HG02798 (cell line): ENCODE data around the gene NBPF1.
"Not testable (repeated sequence)": the region's sequence is repeated elsewhere in the genome, so short reads cannot be mapped to it uniquely, and the experiment has no call there.

ENCODE experiments used
- ATAC-seq: cut with Tn5 transposase; IDR thresholded peaks from one replicate; pipeline ENCODE4 v1.9.1; 2021; ENCODE audit warnings: mild to moderate bottlenecking; ENCODE audit not compliant: unreplicated experiment, poor library complexity

NBPF1 gene

GRCh38 chr1:16642025-16642966, 28.9 kb upstream of the NBPF1 start:
- ATAC-seq: not testable (repeated sequence)

- ATAC-seq: not testable (repeated sequence)
Observed at GRCh38 chr1:16641159-16641975, 28.0 kb upstream of the NBPF1 start.

GRCh38 chr1:16639091-16640031, 26.0 kb upstream of the NBPF1 start:
- not testable (repeated sequence) for ATAC-seq

GRCh38 chr1:16637941-16638778, 24.8 kb upstream of the NBPF1 start:
- ATAC-seq: not testable (repeated sequence)

- not testable (repeated sequence) for ATAC-seq
Observed at GRCh38 chr1:16636551-16637195, 23.3 kb upstream of the NBPF1 start.

- ATAC-seq: not testable (repeated sequence)
Observed at GRCh38 chr1:16635959-16636358, 22.6 kb upstream of the NBPF1 start.

GRCh38 chr1:16633540-16634282, 20.3 kb upstream of the NBPF1 start:
- not testable (repeated sequence) for ATAC-seq

GRCh38 chr1:16632044-16632850, 18.9 kb upstream of the NBPF1 start:
- not testable (repeated sequence) for ATAC-seq

GRCh38 chr1:16631248-16632043, 18.1 kb upstream of the NBPF1 start:
- no peak for ATAC-seq

- no peak for ATAC-seq
Observed at GRCh38 chr1:16630661-16631247, 17.4 kb upstream of the NBPF1 start.

GRCh38 chr1:16629916-16630530, 16.7 kb upstream of the NBPF1 start:
- not testable (repeated sequence) for ATAC-seq

GRCh38 chr1:16628361-16629111, 15.2 kb upstream of the NBPF1 start:
- no peak for ATAC-seq

- not testable (repeated sequence) for ATAC-seq
Observed at GRCh38 chr1:16626409-16626983, 13.1 kb upstream of the NBPF1 start.
